Measurements from ENCODE around the gene MYOM1.
A peak's percentile ranks its signal among the peaks of the same experiment; 100 is the strongest.

The MYOM1 gene

GRCh38 chr18:3183103-3183717 lies 36.6 kb downstream of the MYOM1 start:
- no peak for FAIRE-seq

GRCh38 chr18:3180325-3180724 lies 39.4 kb downstream of the MYOM1 start:
- no peak for FAIRE-seq

GRCh38 chr18:3179430-3180089 lies 40.2 kb downstream of the MYOM1 start:
- FAIRE-seq = no peak

- no peak for FAIRE-seq
Measured at GRCh38 chr18:3177902-3178687, 41.7 kb downstream of the MYOM1 start.

GRCh38 chr18:3175195-3175758 lies 44.5 kb downstream of the MYOM1 start:
- no peak for FAIRE-seq

- FAIRE-seq = no peak
Measured at GRCh38 chr18:3172097-3172496, 47.7 kb downstream of the MYOM1 start.

- no peak for FAIRE-seq
Measured at GRCh38 chr18:3171631-3172030, 48.1 kb downstream of the MYOM1 start.

GRCh38 chr18:3170441-3171161 lies 49.2 kb downstream of the MYOM1 start:
- FAIRE-seq = peak; percentile 18

- FAIRE-seq = no peak
Measured at GRCh38 chr18:3164381-3164780, 55.4 kb downstream of the MYOM1 start.

- FAIRE-seq = no peak
Measured at GRCh38 chr18:3163968-3164367, 55.8 kb downstream of the MYOM1 start.

GRCh38 chr18:3162181-3162580 lies 57.6 kb downstream of the MYOM1 start:
- FAIRE-seq = no peak

GRCh38 chr18:3159830-3160229 lies 59.9 kb downstream of the MYOM1 start:
- FAIRE-seq = no peak

- FAIRE-seq = no peak
Measured at GRCh38 chr18:3157606-3158005, 62.2 kb downstream of the MYOM1 start.

- no peak for FAIRE-seq
Measured at GRCh38 chr18:3157086-3157485, 62.7 kb downstream of the MYOM1 start.

GRCh38 chr18:3156325-3156640 lies 63.5 kb downstream of the MYOM1 start:
- FAIRE-seq = no peak

GRCh38 chr18:3154214-3154613 lies 65.6 kb downstream of the MYOM1 start:
- FAIRE-seq = no peak

- no peak for FAIRE-seq
Measured at GRCh38 chr18:3153107-3153704, 66.6 kb downstream of the MYOM1 start.

- no peak for FAIRE-seq
Measured at GRCh38 chr18:3152294-3152693, 67.5 kb downstream of the MYOM1 start.

- FAIRE-seq = peak; percentile 93
Measured at GRCh38 chr18:3151399-3152264, 68.1 kb downstream of the MYOM1 start.

GRCh38 chr18:3150688-3151087 lies 69.1 kb downstream of the MYOM1 start:
- FAIRE-seq = no peak

GRCh38 chr18:3150274-3150673 lies 69.5 kb downstream of the MYOM1 start:
- FAIRE-seq = no peak

Data from endometrium (tissue), 2 donors.